Vagina (tissue), 2 donors: ENCODE data around the gene SCAANT1. TPM values are rescaled to one million over a fixed set of nuclear protein-coding genes. Genes with fewer than 3 reads are reported as not detected.

Experiments used
- DNase-seq, 2 donors: peaks; one replicate each; pipeline ENCODE4 v3.0.0-alpha.2; 2017; ENCODE audit errors: extremely low spot score in 2 of 2
- H3K27ac ChIP-seq: fragments of 200-600 bp; sonication (generic); one replicate; pipeline ENCODE4 v1.5.1; 2019
- H3K27me3 ChIP-seq: fragments of 200-600 bp; sonication (generic); one replicate; pipeline ENCODE4 v1.5.1; 2019
- H3K36me3 ChIP-seq, 2 donors: fragments of 200-600 bp; sonication (generic); one replicate each; pipeline ENCODE4 v1.5.1; 2017 to 2019
- H3K4me1 ChIP-seq: fragments of 200-600 bp; sonication (generic); one replicate; pipeline ENCODE4 v1.5.1; 2019
- H3K4me3 ChIP-seq, 2 donors: fragments of 200-600 bp; sonication (generic); 1 replicate in 1 of 2; 2 replicates in 1 of 2; pipeline ENCODE4 v1.5.1; 2016 to 2019
- H3K9me3 ChIP-seq: fragments of 200-600 bp; sonication (generic); one replicate; pipeline ENCODE4 v1.5.1; 2019
- POLR2A ChIP-seq, 2 donors: fragments of 450-650 bp; IDR thresholded peaks; one replicate each; pipeline ENCODE4 v1.6.1; 2017; ENCODE audit warnings: antibody characterized with exemption in 2 of 2, mild to moderate bottlenecking in 2 of 2, moderate library complexity in 2 of 2
- POLR2AphosphoS5 ChIP-seq, 2 donors: sonication (generic); formaldehyde crosslinking; IDR thresholded peaks; one replicate each; pipeline ENCODE4 v1.9.0; 2017; ENCODE audit warnings: antibody characterized with exemption in 2 of 2, mild to moderate bottlenecking in 2 of 2, low read depth in 1 of 2; ENCODE audit not compliant: insufficient read depth in 1 of 2
- intact Hi-C: fragments of 100-400 bp; cut with DNase I; formaldehyde crosslinking; loops from one replicate; pipeline ENCODE4 v1.15.1; 2023
- total RNA-seq: library from RNA; depleted of rRNA; stranded (reverse); fragments of >200 nt; gene quantifications from one replicate; pipeline ENCODE4 v1.2.3, GENCODE V29; 2016
- TF ChIP-seq, protein P1 (sequence below), 3 experiments: fragments of 450-650 bp in 2 of 3; fragments of 200-600 bp in 1 of 3; sonication (generic) in 1 of 3; IDR thresholded peaks; one replicate each; pipeline ENCODE4 v1.5.1; 2017 to 2019; ENCODE audit warnings: antibody characterized with exemption in 3 of 3, mild to moderate bottlenecking in 2 of 3, moderate library complexity in 2 of 3

Gene SCAANT1
- total RNA-seq, 1 donor from 2014 or later, result not detected

DNA sequence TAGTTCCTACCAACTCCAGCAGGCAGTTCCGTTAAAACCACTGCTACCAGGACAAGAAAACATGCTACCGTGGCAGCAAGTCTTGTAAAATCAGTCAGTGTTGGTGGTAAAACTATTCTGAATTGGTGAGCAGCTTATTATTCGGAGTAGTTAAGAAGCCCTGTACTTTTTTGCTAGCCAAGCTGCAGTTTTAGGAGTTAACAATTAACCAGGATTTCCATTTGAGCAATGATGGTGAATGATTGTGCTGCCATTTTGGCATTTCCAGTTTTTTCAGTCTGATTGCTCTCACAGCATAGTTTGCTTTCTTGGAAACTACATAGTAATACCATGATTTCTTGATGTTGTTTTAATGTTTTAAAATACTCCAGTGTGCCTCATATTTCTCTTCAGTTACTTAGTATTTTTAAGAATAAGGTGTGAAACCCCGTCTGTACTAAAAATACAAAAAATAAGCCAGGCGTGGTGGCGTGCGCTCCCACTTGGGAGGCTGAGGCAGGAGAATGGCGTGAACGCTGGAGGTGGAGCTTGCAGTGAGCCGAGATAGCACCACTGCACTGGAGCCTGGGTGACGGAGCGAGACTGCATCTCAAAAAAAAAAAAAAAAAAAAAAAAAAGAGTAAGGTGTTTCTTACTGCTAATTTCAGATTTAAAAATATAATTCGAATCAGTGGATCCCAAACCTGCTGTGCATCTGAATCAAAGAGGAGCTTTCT, 43.8 kb upstream of the SCAANT1 start:
- Histone ChIP-seq H3K27me3 (no peaks in the 10 kb centered on the region), H3K27ac (no peak overlapping the region), H3K36me3 (no peaks in the 10 kb centered on the region), H3K9me3 (no peaks in the 10 kb centered on the region), H3K4me3 (no peak overlapping the region), H3K4me1 (peaks cover 52% of the 10 kb centered on the region)
- TF ChIP-seq POLR2A (IDR thresholded peaks at IDR 0.05), result no peak
- TF ChIP-seq, protein P1, sequence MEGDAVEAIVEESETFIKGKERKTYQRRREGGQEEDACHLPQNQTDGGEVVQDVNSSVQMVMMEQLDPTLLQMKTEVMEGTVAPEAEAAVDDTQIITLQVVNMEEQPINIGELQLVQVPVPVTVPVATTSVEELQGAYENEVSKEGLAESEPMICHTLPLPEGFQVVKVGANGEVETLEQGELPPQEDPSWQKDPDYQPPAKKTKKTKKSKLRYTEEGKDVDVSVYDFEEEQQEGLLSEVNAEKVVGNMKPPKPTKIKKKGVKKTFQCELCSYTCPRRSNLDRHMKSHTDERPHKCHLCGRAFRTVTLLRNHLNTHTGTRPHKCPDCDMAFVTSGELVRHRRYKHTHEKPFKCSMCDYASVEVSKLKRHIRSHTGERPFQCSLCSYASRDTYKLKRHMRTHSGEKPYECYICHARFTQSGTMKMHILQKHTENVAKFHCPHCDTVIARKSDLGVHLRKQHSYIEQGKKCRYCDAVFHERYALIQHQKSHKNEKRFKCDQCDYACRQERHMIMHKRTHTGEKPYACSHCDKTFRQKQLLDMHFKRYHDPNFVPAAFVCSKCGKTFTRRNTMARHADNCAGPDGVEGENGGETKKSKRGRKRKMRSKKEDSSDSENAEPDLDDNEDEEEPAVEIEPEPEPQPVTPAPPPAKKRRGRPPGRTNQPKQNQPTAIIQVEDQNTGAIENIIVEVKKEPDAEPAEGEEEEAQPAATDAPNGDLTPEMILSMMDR (IDR thresholded peaks at IDR 0.05), result no peak
- TF ChIP-seq POLR2AphosphoS5 (IDR thresholded peaks at IDR 0.05; ENCODE audit: insufficient read depth in 1 of 2, low read depth in 1 of 2), result no peak
- DNase-seq, result no peak
- intact Hi-C loops, result no loop called here

DNA sequence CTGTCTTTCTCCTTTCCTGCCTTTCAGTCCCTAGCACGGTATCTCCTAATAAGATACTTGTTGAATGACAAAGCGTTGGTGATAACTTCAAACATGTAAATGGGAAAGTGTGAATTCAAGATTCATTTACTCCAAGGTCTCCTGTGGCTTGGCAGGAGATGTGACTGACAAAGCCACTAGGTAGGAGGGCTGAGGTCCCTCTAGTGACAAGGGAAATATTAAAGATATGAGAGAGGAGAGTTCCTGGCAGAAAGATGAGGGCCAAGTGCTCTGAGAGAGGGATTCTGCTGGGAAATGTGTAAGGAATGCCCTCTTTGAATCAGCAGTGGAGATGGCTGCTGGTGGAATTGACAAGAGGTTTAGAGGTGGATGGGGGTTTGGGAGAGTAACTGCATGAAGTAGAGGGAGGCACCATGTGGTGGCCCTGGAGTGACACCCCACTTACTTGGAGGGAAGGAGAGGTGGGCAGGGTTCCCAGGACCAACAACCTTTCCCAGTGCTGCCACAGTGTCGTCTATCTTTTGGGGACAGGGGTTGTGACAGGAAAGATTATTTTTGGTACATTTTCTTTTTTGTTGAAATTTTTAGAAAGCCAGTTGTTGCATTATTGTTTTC, 43.0 kb upstream of the SCAANT1 start:
- H3K27me3 ChIP-seq, result no peaks in the 10 kb centered on the region
- no peak overlapping the region for H3K4me3 ChIP-seq
- TF ChIP-seq, protein P1 (IDR thresholded peaks at IDR 0.05), result no peak
- TF ChIP-seq POLR2AphosphoS5 (IDR thresholded peaks at IDR 0.05; ENCODE audit: insufficient read depth in 1 of 2, low read depth in 1 of 2), result no peak
- no peak for TF ChIP-seq POLR2A (IDR thresholded peaks at IDR 0.05)
- peaks cover 48% of the 10 kb centered on the region for H3K4me1 ChIP-seq
- DNase-seq, result no peak
- no peaks in the 10 kb centered on the region for H3K36me3 ChIP-seq
- intact Hi-C loops, result no loop called here
- no peak overlapping the region for H3K27ac ChIP-seq
- no peaks in the 10 kb centered on the region for H3K9me3 ChIP-seq

DNA sequence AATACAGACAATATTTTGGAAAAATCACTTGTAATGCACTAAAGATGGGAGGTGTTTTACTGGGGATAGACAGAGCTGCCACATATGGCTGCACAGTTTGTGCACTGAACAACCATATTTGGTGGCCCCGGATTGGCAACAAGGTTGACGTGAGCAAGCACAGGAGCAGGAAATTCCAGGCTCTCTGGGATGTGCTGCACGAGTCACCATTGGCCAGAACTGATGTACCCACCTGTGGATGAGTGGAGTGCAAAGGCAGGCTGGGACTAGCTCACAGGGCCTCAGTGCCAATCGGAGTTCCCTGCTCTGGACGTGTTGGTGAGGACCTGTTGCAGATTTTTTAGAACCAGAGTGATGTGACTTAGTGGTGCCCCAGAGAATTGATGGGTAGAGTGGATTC, 42.0 kb upstream of the SCAANT1 start:
- Histone ChIP-seq H3K27ac (no peak overlapping the region), H3K36me3 (no peaks in the 10 kb centered on the region), H3K4me1 (peaks cover 46% of the 10 kb centered on the region), H3K9me3 (no peaks in the 10 kb centered on the region), H3K27me3 (no peaks in the 10 kb centered on the region), H3K4me3 (no peak overlapping the region)
- no peak for DNase-seq
- intact Hi-C loops, result no loop called here
- TF ChIP-seq, protein P1 (IDR thresholded peaks at IDR 0.05), result no peak
- TF ChIP-seq POLR2A (IDR thresholded peaks at IDR 0.05), result no peak
- TF ChIP-seq POLR2AphosphoS5 (IDR thresholded peaks at IDR 0.05; ENCODE audit: insufficient read depth in 1 of 2, low read depth in 1 of 2), result no peak

DNA sequence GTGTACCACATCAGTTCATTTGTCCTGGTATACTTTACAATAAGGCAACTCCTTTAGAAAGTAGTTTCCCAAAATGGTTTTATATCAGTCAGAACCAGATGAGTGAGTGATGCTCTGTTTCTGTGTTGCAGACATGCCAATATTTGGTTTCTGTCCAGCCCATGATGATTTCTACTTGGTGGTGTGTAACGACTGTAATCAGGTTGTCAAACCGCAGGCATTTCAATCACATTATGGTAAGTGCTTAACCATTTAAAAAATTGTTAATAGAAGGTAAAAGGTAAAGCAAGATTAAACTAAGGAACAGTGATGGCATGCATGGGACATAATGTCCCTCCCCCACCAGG, 40.0 kb upstream of the SCAANT1 start:
- no peak for DNase-seq
- no peak overlapping the region for H3K4me3 ChIP-seq
- H3K27ac ChIP-seq, result no peak overlapping the region
- intact Hi-C loops, result no loop called here
- H3K36me3 ChIP-seq, result no peaks in the 10 kb centered on the region
- peaks cover 37% of the 10 kb centered on the region for H3K4me1 ChIP-seq
- no peaks in the 10 kb centered on the region for H3K27me3 ChIP-seq
- H3K9me3 ChIP-seq, result no peaks in the 10 kb centered on the region
- no peak for TF ChIP-seq POLR2A (IDR thresholded peaks at IDR 0.05)
- TF ChIP-seq, protein P1 (IDR thresholded peaks at IDR 0.05), result no peak
- TF ChIP-seq POLR2AphosphoS5 (IDR thresholded peaks at IDR 0.05; ENCODE audit: insufficient read depth in 1 of 2, low read depth in 1 of 2), result no peak
